HFFc6 (cell line): ENCODE results near the gene PRKD1. TPM values are rescaled to one million over a fixed set of nuclear protein-coding genes. Genes with fewer than 3 reads are reported as not detected.

ENCODE experiments used
- DNase-seq: peaks from one replicate; pipeline ENCODE4 v3.0.0-alpha.2; 2018
- H3K27ac Mint-ChIP-seq: 2 replicates; pipeline ENCODE4 v1.8.0; 2020; ENCODE audit warnings: mild to moderate bottlenecking, mixed read lengths
- H3K27me3 Mint-ChIP-seq: 2 replicates; pipeline ENCODE4 v1.8.0; 2021; ENCODE audit warnings: mild to moderate bottlenecking, moderate library complexity, mixed read lengths; ENCODE audit not compliant: insufficient read depth
- H3K36me3 Mint-ChIP-seq: 2 replicates; pipeline ENCODE4 v1.8.0; 2021; ENCODE audit warnings: low read depth, mixed read lengths
- H3K4me1 Mint-ChIP-seq: 2 replicates; pipeline ENCODE4 v1.8.0; 2020; ENCODE audit warnings: low read depth, mixed read lengths
- H3K4me3 Mint-ChIP-seq: 2 replicates; pipeline ENCODE4 v1.8.0; 2020; ENCODE audit warnings: mild to moderate bottlenecking, moderate library complexity, mixed read lengths
- H3K9me3 Mint-ChIP-seq: 2 replicates; pipeline ENCODE4 v1.8.0; 2020; ENCODE audit warnings: mild to moderate bottlenecking, mixed read lengths
- CTCF ChIP-seq: fragments of 200-600 bp; sonication (generic); IDR thresholded peaks from 2 replicates; pipeline ENCODE4 v1.5.0; 2021; ENCODE audit warnings: antibody characterized with exemption, mild to moderate bottlenecking
- total RNA-seq, 6 experiments: library from RNA; stranded (reverse); fragmentation: NEBNext Ultra II Directional; extraction: Animal tissue kit (Norgen Biotek cat#: 25700); gene quantifications; 2 replicates in 1 of 6; 3 replicates in 5 of 6; pipeline ENCODE4 v1.2.3, GENCODE V29; 2021

The PRKD1 gene
- total RNA-seq, 6 experiments from 2014 or later = 19.1 to 23.9 (median 21.7) TPM

- no peak overlapping the region for H3K4me3 Mint-ChIP-seq
- no peaks in the 10 kb centered on the region for H3K36me3 Mint-ChIP-seq
Observed at GRCh38 chr14:29895591-29896083, 32.0 kb downstream of the PRKD1 start.

GRCh38 chr14:29893989-29894388 lies 33.7 kb downstream of the PRKD1 start:
- no peak for TF ChIP-seq CTCF
- Mint-ChIP-seq H3K27ac (no peak overlapping the region), H3K9me3 (no peaks in the 10 kb centered on the region)

More at GRCh38 chr14:29895591-29896083, 32.0 kb downstream of the PRKD1 start:
- DNase-seq = no peak
- no peaks in the 10 kb centered on the region for H3K27me3 Mint-ChIP-seq
- TF ChIP-seq CTCF = no peak
- peaks cover 11% of the 10 kb centered on the region for H3K4me1 Mint-ChIP-seq
- H3K27ac Mint-ChIP-seq = no peak overlapping the region
- no peaks in the 10 kb centered on the region for H3K9me3 Mint-ChIP-seq

GRCh38 chr14:29892327-29892726 lies 35.3 kb downstream of the PRKD1 start:
- H3K4me3 Mint-ChIP-seq = no peak overlapping the region
- TF ChIP-seq CTCF = no peak

More at GRCh38 chr14:29893989-29894388, 33.7 kb downstream of the PRKD1 start:
- no peaks in the 10 kb centered on the region for H3K36me3 Mint-ChIP-seq
- H3K4me1 Mint-ChIP-seq = no peaks in the 10 kb centered on the region
- H3K4me3 Mint-ChIP-seq = no peak overlapping the region
- DNase-seq = no peak
- H3K27me3 Mint-ChIP-seq = no peaks in the 10 kb centered on the region

GRCh38 chr14:29885988-29886387 lies 41.7 kb downstream of the PRKD1 start:
- peaks cover 9% of the 10 kb centered on the region for H3K4me1 Mint-ChIP-seq
- TF ChIP-seq CTCF = no peak

More at GRCh38 chr14:29892327-29892726, 35.3 kb downstream of the PRKD1 start:
- Mint-ChIP-seq H3K27me3 (no peaks in the 10 kb centered on the region), H3K27ac (no peak overlapping the region), H3K4me1 (no peaks in the 10 kb centered on the region), H3K9me3 (no peaks in the 10 kb centered on the region), H3K36me3 (no peaks in the 10 kb centered on the region)
- DNase-seq = peak; percentile 42

GRCh38 chr14:29868000-29868399 lies 59.6 kb downstream of the PRKD1 start:
- Mint-ChIP-seq H3K4me1 (no peaks in the 10 kb centered on the region; the same call in 1 of the 2 replicates), H3K27ac (no peak overlapping the region), H3K36me3 (no peaks in the 10 kb centered on the region), H3K9me3 (no peaks in the 10 kb centered on the region), H3K4me3 (no peak overlapping the region), H3K27me3 (no peaks in the 10 kb centered on the region)
- no peak for DNase-seq
- no peak for TF ChIP-seq CTCF

More at GRCh38 chr14:29885988-29886387, 41.7 kb downstream of the PRKD1 start:
- H3K27ac Mint-ChIP-seq = no peak overlapping the region
- no peak for DNase-seq
- H3K36me3 Mint-ChIP-seq = peaks cover 10% of the 10 kb centered on the region
- no peaks in the 10 kb centered on the region for H3K9me3 Mint-ChIP-seq
- no peak overlapping the region for H3K4me3 Mint-ChIP-seq
- H3K27me3 Mint-ChIP-seq = no peaks in the 10 kb centered on the region
